Measurements from ENCODE around the gene CHST3.

CHST3 gene

DNA sequence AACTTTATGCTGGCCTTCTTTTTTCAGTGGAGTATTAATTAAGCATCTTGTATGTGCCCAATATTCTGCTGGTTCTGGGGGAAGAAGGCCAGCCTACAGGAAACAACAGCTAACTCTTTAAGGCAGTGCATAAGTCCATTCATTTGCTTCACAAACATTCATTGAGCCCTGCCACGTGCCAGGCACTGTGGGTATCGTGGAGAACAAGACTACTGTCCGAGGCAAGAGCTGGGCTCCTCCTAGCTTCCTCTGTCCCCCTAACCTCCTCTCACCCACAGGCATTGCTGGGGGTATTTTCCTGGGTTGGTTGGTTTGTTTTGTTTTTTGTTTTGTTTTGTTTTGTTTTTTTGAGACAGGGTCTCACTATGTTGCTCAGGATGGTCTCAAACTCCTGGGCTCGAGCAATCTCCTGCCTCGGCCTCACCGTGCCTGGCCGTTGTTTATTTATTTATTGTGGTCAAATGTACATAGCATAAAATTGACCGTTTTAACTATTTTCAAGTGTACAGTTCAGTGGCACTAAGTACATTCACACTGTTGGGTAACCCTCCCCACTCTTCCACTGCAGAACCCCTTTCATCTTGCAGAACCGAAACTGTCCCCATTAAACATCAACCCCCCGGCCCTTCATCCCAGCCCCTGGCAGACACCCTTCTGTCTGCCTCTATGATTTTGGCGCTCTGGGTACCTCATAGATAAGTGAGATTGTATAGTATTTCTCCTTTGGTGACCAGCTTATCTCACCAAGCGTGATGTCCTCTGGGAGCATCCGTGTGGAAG lies 32.6 kb downstream of the CHST3 start:
- no peak for DNase-seq (ENCODE audit: low read depth)
- H3K4me3 ChIP-seq (ENCODE audit: low read length) = no peak overlapping the region
- TF ChIP-seq, protein P1, sequence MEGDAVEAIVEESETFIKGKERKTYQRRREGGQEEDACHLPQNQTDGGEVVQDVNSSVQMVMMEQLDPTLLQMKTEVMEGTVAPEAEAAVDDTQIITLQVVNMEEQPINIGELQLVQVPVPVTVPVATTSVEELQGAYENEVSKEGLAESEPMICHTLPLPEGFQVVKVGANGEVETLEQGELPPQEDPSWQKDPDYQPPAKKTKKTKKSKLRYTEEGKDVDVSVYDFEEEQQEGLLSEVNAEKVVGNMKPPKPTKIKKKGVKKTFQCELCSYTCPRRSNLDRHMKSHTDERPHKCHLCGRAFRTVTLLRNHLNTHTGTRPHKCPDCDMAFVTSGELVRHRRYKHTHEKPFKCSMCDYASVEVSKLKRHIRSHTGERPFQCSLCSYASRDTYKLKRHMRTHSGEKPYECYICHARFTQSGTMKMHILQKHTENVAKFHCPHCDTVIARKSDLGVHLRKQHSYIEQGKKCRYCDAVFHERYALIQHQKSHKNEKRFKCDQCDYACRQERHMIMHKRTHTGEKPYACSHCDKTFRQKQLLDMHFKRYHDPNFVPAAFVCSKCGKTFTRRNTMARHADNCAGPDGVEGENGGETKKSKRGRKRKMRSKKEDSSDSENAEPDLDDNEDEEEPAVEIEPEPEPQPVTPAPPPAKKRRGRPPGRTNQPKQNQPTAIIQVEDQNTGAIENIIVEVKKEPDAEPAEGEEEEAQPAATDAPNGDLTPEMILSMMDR (conservative IDR thresholded peaks at IDR 0.05; ENCODE audit: low read depth, low read length) = no peak

DNA sequence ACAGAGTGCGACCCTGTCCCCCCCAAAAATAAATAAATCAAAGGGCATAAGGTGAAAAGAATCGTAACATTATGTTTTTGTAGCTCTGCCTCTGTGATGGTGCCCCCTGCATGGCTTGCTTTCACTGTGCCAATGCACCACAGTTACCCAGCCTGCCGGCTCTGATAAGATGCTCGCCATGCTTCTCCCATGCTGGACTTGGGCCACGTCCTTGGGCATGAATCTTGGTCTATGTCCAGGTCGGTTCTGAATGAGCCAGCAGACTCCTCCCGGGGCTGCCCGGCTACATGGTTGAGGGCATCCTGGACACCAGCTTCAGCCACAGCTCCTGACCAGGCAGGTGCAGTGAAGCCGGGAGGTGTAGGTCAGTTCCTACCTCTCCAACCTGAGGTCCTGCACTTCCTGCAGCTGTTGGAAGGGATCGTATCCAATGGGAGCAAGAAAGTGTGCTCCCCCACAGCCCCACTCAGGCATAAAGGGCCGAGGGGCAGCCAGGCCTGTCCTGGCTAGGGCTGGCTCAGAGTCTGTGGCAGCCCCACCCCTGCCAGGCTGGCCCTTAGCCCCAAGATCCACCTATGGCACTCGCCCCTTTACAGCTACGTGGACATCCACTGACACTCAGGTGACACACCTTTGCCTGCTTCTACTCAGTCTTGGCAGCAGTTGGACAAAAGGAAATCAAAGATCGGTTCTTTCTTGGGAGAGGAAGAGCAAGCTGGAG lies 34.1 kb downstream of the CHST3 start:
- TF ChIP-seq, protein P1 (conservative IDR thresholded peaks at IDR 0.05; ENCODE audit: low read depth, low read length) = no peak
- DNase-seq (ENCODE audit: low read depth) = no peak
- no peak overlapping the region for H3K4me3 ChIP-seq (ENCODE audit: low read length)

DNA sequence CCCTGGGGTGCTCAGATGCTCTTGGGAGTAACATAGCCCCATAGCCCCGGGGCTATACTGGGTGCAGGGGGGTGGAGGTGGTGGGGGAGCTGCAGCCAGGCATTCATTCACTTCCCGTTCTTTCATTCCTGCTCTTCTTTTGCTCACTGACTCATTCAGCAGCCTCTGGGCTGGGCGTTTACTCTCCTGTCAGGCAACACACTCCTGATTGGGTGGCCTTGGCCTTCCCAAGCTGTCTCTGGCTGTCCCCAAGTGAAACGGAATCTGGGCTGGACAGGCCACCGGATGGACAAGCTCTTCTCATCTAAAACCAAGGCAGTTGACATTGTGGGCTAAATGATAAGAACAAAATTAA lies 34.6 kb downstream of the CHST3 start:
- TF ChIP-seq, protein P1 (conservative IDR thresholded peaks at IDR 0.05; ENCODE audit: low read depth, low read length) = no peak
- no peak for DNase-seq (ENCODE audit: low read depth)
- H3K4me3 ChIP-seq (ENCODE audit: low read length) = no peak overlapping the region

DNA sequence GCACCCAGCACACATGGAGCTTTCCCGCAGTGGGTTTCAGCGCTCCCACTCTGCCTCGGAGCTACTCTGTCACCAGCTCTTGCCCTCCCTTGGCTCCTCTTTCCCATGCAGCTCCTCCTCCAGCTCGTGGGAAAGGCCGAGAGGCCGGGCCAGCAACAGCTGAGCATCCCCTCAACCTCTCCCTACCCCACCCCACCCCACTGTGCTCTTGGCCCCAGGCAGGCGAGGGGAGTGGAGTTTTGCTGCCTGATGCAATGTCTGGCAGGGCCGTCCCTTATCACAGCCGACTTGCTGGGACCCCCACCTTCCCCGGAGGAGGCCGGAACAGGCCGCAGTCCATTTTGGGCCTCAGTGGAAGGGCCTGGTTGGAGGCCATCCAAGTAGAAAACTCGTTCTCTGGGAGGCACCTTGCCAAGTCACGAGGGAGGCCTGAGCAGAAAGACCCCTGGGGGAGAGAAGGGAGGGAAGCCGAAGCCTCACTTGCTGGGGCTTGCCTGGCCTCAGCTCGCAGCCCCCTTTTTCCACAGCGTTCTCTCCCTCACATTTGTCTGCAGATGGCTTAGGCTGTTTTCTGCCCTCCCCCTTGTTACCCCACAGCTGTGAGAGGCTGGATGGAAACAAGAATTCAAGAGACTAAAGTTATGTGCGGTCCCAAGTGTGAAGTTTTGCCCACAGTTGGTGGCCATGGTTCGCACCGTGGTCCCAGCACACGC lies 35.3 kb downstream of the CHST3 start:
- no peak overlapping the region for H3K4me3 ChIP-seq (ENCODE audit: low read length)
- TF ChIP-seq, protein P1 (conservative IDR thresholded peaks at IDR 0.05; ENCODE audit: low read depth, low read length) = no peak
- peak; percentile 56 for DNase-seq (ENCODE audit: low read depth)

DNA sequence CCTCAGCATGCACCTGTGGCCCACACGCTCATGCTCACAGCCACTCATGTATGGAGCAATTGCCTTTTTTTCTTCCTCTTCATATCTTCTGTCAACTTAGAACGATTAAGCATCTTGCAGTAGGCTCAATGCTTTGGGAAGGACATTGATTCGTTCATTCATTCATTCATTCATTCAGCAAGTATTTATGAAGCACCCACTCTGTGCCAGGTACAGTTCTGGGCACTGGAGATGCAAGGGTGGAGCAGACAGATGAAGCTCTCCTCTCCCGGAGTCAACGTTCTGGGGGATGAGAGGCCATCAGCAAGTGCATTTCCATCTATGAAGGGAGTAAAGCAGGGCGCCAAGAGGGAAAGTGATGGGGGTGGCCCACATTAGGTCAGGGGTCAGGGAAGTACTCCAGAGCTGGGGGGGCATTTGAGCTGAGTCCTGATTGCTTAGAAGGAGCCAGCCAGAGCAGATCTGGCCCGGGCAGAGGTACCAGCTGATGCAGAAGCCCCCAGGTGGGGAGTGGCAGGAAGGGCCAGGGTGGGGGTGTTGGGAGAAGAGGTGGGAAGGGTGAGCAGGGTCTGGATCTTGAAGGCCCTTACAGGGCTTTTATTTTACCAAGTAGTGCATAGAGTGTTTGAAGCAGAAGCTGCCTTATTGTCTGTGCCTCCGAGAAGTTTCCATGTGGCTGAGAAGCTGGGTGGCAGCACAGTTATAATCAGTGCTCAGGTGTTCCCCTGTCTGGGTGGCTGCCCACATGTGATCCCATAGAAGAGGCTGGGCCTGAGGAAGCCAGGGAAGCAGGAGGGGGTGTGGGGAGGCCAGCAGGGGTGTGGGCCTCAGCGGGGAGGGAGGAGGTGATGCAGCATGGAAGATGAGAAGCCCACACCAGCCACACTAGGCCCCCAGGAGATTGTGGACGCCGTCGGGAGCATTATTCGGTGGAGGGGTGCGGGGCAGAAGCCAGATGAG lies 36.2 kb downstream of the CHST3 start:
- H3K4me3 ChIP-seq (ENCODE audit: low read length) = no peak overlapping the region
- no peak for DNase-seq (ENCODE audit: low read depth)
- TF ChIP-seq, protein P1 (conservative IDR thresholded peaks at IDR 0.05; ENCODE audit: low read depth, low read length) = no peak

DNA sequence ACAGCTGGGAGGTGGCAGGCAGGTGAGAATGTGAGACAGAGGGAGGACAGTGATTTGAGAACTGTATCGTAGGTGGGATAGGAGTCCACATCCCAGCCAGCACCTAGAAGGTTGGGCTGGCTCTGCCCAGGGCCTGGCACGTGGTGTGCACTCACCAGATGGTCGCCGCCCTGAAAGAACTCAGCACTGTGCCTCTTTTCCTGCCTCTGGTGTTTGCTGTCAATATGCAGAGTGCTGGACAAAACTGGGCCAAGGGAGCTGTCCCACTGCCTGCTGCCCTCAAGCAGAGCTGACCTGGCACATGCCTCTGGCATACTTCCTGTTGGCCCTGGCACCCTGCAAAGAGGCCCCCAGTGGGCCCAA lies 36.8 kb downstream of the CHST3 start:
- H3K4me3 ChIP-seq (ENCODE audit: low read length) = no peak overlapping the region
- TF ChIP-seq, protein P1 (conservative IDR thresholded peaks at IDR 0.05; ENCODE audit: low read depth, low read length) = no peak
- no peak for DNase-seq (ENCODE audit: low read depth)

All from retinal pigment epithelial cell (primary cell).